ENCODE measurements around the gene POLR2C. TPM values are rescaled to one million over a fixed set of nuclear protein-coding genes. Genes with fewer than 3 reads are reported as not detected.
A peak's percentile ranks its signal among the peaks of the same experiment; 100 is the strongest.

POLR2C gene
- total RNA-seq, 1 donor from 2014 or later, result 37.3 TPM

- intact Hi-C loops (cut with micrococcal nuclease), result no loop called here
- DNase-seq, result no peak
- no peak for ATAC-seq
Measured at GRCh38 chr16:57476546-57477410, 14.3 kb downstream of the POLR2C start.

- DNase-seq, result no peak
- intact Hi-C loops (cut with micrococcal nuclease), result no loop called here
- ATAC-seq, result no peak
Measured at GRCh38 chr16:57477531-57478202, 15.2 kb downstream of the POLR2C start.

- intact Hi-C loops (cut with micrococcal nuclease), result no loop called here
- DNase-seq, result no peak
- ATAC-seq, result no peak
Measured at GRCh38 chr16:57478396-57479204, 16.1 kb downstream of the POLR2C start.

GRCh38 chr16:57479205-57479975 is 16.9 kb downstream of the POLR2C start:
- DNase-seq (peak; percentile 65), ATAC-seq (peak; percentile 76)
- intact Hi-C loops (cut with micrococcal nuclease), result no loop called here

- DNase-seq, result peak; percentile 77
Measured at GRCh38 chr16:57479976-57480753, 17.7 kb downstream of the POLR2C start.

GRCh38 chr16:57480754-57481230 is 18.3 kb downstream of the POLR2C start:
- intact Hi-C loops (cut with micrococcal nuclease), result no loop called here
- DNase-seq (no peak), ATAC-seq (no peak)

More at GRCh38 chr16:57479976-57480753, 17.7 kb downstream of the POLR2C start:
- peak; percentile 79 for ATAC-seq
- intact Hi-C loops (cut with micrococcal nuclease), result no loop called here

GRCh38 chr16:57481421-57481820 is 18.9 kb downstream of the POLR2C start:
- no peak for ATAC-seq
- intact Hi-C loops (cut with micrococcal nuclease), result no loop called here
- no peak for DNase-seq

GRCh38 chr16:57482845-57483545 is 20.5 kb downstream of the POLR2C start:
- intact Hi-C loops (cut with micrococcal nuclease), result no loop called here

GRCh38 chr16:57483725-57484514 is 21.4 kb downstream of the POLR2C start:
- intact Hi-C loops (cut with micrococcal nuclease), result no loop called here
- ATAC-seq (no peak), DNase-seq (no peak)

More at GRCh38 chr16:57482845-57483545, 20.5 kb downstream of the POLR2C start:
- ATAC-seq (no peak), DNase-seq (no peak)

GRCh38 chr16:57484515-57485005 is 22.1 kb downstream of the POLR2C start:
- no peak for DNase-seq
- ATAC-seq, result no peak
- intact Hi-C loops (cut with micrococcal nuclease), result no loop called here

- DNase-seq (no peak), ATAC-seq (no peak)
- intact Hi-C loops (cut with micrococcal nuclease), result no loop called here
Measured at GRCh38 chr16:57485091-57485915, 22.8 kb downstream of the POLR2C start.

- intact Hi-C loops (cut with micrococcal nuclease), result no loop called here
- peak; percentile 97 for ATAC-seq
- peak; percentile 91 for DNase-seq
Measured at GRCh38 chr16:57485916-57486857, 23.7 kb downstream of the POLR2C start, which contains the start of gene DOK4. DOK4 (minus strand) TSS chr16:57486493; CDS start chr16:57479507, 6,986 bp downstream.

- intact Hi-C loops (cut with micrococcal nuclease), result no loop called here
- ATAC-seq, result no peak
Measured at GRCh38 chr16:57486858-57487834, 24.7 kb downstream of the POLR2C start.

More at GRCh38 chr16:57486858-57487834, 24.7 kb downstream of the POLR2C start:
- DNase-seq, result no peak
